Large intestine (tissue), 3 donors: ENCODE results near the gene TCF7. TPM values are rescaled to one million over a fixed set of nuclear protein-coding genes. Genes with fewer than 3 reads are reported as not detected.

Experiments used
- DNase-seq, 2 donors: peaks; one replicate each; pipeline versions ENCODE4 v3.0.0 to v3.0.0-alpha.2; 2013
- H3K27ac ChIP-seq: one replicate; pipeline ENCODE4 v1.5.1; 2013; ENCODE audit warnings: low read length
- H3K27me3 ChIP-seq: 2 replicates; pipeline ENCODE4 v1.6.1; 2013; ENCODE audit warnings: low read length; ENCODE audit not compliant: control insufficient read depth, insufficient read depth
- H3K36me3 ChIP-seq: 2 replicates; pipeline ENCODE4 v1.6.1; 2013; ENCODE audit warnings: low read length; ENCODE audit not compliant: control insufficient read depth, insufficient read depth
- H3K4me1 ChIP-seq: one replicate; pipeline ENCODE4 v1.6.1; 2013; ENCODE audit warnings: low read length; ENCODE audit not compliant: control insufficient read depth, insufficient read depth
- H3K4me3 ChIP-seq: one replicate; pipeline ENCODE4 v1.5.1; 2013; ENCODE audit warnings: low read length
- H3K9me3 ChIP-seq: one replicate; pipeline ENCODE4 v1.6.1; 2013; ENCODE audit warnings: mild to moderate bottlenecking, low read depth, low read length, moderate library complexity; ENCODE audit not compliant: control insufficient read depth
- WGBS: methylation state at CpG from one replicate; pipeline ENCODE4 v1.1.5; 2013; ENCODE audit warnings: low lambda C conversion rate; ENCODE audit not compliant: insufficient coverage; 5-methylcytosine and 5-hydroxymethylcytosine counted together
- polyA plus RNA-seq: library from polyadenylated mRNA; unstranded; fragments of 120-200 nt; gene quantifications from one replicate; pipeline ENCODE4 v1.2.1, GENCODE V29; 2013

Gene TCF7
- polyA plus RNA-seq, 1 donor: 9.7 TPM

- DNase-seq: no peak
- Histone ChIP-seq H3K27ac (no peak overlapping the region), H3K27me3 (no peaks in the 10 kb centered on the region), H3K9me3 (peaks cover 3% of the 10 kb centered on the region), H3K4me1 (peaks cover 46% of the 10 kb centered on the region), H3K4me3 (no peak overlapping the region), H3K36me3 (no peaks in the 10 kb centered on the region)
- no CpG with 5 or more reads among the region's 5 CpGs for WGBS
Observed at GRCh38 chr5:134090522-134090921, 24.0 kb upstream of the TCF7 start.

DNA sequence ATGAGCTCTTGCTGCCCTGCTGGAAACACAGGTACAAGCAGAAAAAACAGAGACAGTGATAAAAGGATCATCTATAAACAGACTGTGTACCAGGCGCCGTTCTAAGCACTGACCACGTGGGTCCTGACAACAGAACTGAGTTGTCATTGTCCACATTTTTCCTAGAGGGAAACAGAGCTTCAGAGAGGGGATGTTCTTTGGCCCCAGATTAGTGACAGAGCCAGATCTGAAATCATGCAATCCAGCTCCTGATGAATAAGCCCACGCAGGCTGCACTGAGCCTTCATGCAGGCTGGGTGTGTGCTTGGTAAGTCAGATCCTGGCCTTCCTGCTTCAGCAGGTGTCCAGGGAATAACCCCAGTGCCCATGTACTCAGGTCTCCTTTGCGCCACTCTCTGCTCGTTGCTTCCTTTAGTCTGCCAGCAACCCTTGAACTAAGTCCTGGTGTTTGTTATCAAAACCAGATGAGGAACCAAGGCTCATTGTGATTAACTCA lies 22.8 kb upstream of the TCF7 start:
- peaks cover 46% of the 10 kb centered on the region for H3K4me1 ChIP-seq
- H3K9me3 ChIP-seq: peaks cover 3% of the 10 kb centered on the region
- H3K4me3 ChIP-seq: no peak overlapping the region
- peak overlapping the region; percentile 9 for H3K27ac ChIP-seq
- no CpG with 5 or more reads among the region's 6 CpGs for WGBS
- DNase-seq: peak in 1 of 2 donors; percentile 65
- H3K27me3 ChIP-seq: no peaks in the 10 kb centered on the region
- no peaks in the 10 kb centered on the region for H3K36me3 ChIP-seq

GRCh38 chr5:134092875-134093274 lies 21.6 kb upstream of the TCF7 start:
- H3K36me3 ChIP-seq: no peaks in the 10 kb centered on the region
- no CpG with 5 or more reads among the region's 1 CpG for WGBS
- peaks cover 46% of the 10 kb centered on the region for H3K4me1 ChIP-seq
- no peaks in the 10 kb centered on the region for H3K27me3 ChIP-seq
- H3K4me3 ChIP-seq: no peak overlapping the region
- H3K9me3 ChIP-seq: peaks cover 3% of the 10 kb centered on the region
- DNase-seq: peak; percentile 80 to 88
- peak overlapping the region; percentile 34 for H3K27ac ChIP-seq

DNA sequence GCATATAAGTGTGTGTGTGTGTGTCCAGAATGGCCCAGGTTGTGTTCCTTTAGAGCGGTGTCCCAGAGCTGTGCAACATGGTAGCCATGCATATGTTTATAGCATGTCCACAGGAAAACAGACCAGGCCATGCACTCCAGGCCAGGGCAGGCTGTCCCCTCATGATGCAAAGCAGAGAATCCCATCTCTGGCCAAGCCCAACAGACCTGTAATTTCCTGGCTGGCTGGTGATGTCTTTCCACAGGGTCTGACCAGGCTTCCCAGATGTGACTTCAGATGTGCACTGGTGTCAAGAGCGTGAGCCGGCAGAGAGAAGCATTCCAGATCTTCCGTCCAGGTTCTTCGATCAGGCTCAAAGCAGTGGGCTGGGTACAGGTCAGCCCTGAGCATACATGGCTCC lies 21.1 kb upstream of the TCF7 start:
- peak overlapping the region; percentile 34 for H3K27ac ChIP-seq

GRCh38 chr5:134095293-134095692 lies 19.2 kb upstream of the TCF7 start:
- Histone ChIP-seq H3K36me3 (no peaks in the 10 kb centered on the region), H3K4me1 (peaks cover 67% of the 10 kb centered on the region), H3K4me3 (no peak overlapping the region), H3K27ac (no peak overlapping the region), H3K27me3 (no peaks in the 10 kb centered on the region), H3K9me3 (peaks cover 3% of the 10 kb centered on the region)
- no peak for DNase-seq
- no CpG with 5 or more reads among the region's 3 CpGs for whole genome bisulfite sequencing

More for the DNA sequence above, 21.1 kb upstream of the TCF7 start:
- H3K36me3 ChIP-seq: no peaks in the 10 kb centered on the region
- DNase-seq: no peak
- no peaks in the 10 kb centered on the region for H3K27me3 ChIP-seq
- H3K4me3 ChIP-seq: no peak overlapping the region
- peaks cover 48% of the 10 kb centered on the region for H3K4me1 ChIP-seq
- H3K9me3 ChIP-seq: peaks cover 3% of the 10 kb centered on the region
- WGBS: no CpG with 5 or more reads among the region's 5 CpGs

GRCh38 chr5:134095887-134096589 lies 18.4 kb upstream of the TCF7 start:
- H3K4me3 ChIP-seq: no peak overlapping the region
- H3K9me3 ChIP-seq: peaks cover 3% of the 10 kb centered on the region
- no peaks in the 10 kb centered on the region for H3K36me3 ChIP-seq
- WGBS: 80% methylated on average over 1 of the region's 15 CpGs
- DNase-seq: no peak
- H3K27ac ChIP-seq: no peak overlapping the region
- no peaks in the 10 kb centered on the region for H3K27me3 ChIP-seq
- peaks cover 68% of the 10 kb centered on the region for H3K4me1 ChIP-seq

DNA sequence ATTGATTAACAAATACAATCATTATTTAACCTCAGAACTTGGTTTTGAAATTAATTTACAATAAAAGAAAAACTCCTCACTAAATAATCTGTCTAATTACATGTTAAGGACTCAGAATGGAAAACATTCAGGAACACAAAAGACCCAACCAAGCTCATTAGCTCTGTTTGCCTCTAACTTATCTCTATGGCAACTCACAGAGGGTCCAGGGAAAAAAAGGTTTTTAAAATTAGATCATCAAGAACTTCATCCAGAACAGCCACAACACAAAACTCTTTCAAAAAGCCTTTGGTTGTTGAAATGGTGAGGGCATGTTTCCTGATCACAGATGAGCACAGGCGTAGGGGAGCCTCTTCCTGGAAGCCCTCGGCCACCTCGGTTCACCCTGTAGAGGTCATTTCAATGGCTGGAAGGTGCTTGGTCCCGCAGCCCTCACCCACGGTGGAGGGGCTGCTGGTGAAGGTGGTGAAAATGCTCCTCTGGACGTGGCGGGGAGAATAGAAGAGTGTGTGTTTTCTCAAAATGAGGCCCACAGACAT lies 17.2 kb upstream of the TCF7 start:
- DNase-seq: no peak
- no CpG with 5 or more reads among the region's 7 CpGs for WGBS
- peaks cover 63% of the 10 kb centered on the region for H3K4me1 ChIP-seq

GRCh38 chr5:134098690-134099089 lies 15.8 kb upstream of the TCF7 start:
- no CpG with 5 or more reads among the region's 5 CpGs for WGBS
- Histone ChIP-seq H3K9me3 (peaks cover 3% of the 10 kb centered on the region), H3K36me3 (no peaks in the 10 kb centered on the region), H3K4me1 (peaks cover 50% of the 10 kb centered on the region), H3K27me3 (no peaks in the 10 kb centered on the region), H3K4me3 (no peak overlapping the region), H3K27ac (peak overlapping the region; percentile 72)
- peak; percentile 81 to 91 for DNase-seq

More for the DNA sequence above, 17.2 kb upstream of the TCF7 start:
- H3K27me3 ChIP-seq: no peaks in the 10 kb centered on the region
- H3K4me3 ChIP-seq: no peak overlapping the region
- no peaks in the 10 kb centered on the region for H3K36me3 ChIP-seq
- H3K9me3 ChIP-seq: peaks cover 3% of the 10 kb centered on the region
- H3K27ac ChIP-seq: no peak overlapping the region

- DNase-seq: peak in 1 of 2 donors; percentile 44
- Histone ChIP-seq H3K4me1 (peaks cover 48% of the 10 kb centered on the region), H3K9me3 (peaks cover 2% of the 10 kb centered on the region), H3K36me3 (no peaks in the 10 kb centered on the region), H3K4me3 (no peak overlapping the region), H3K27me3 (no peaks in the 10 kb centered on the region), H3K27ac (peak overlapping the region; percentile 72)
- WGBS: no CpG with 5 or more reads among the region's 11 CpGs
Observed at GRCh38 chr5:134099288-134099872, 15.1 kb upstream of the TCF7 start.

GRCh38 chr5:134099939-134100282 lies 14.6 kb upstream of the TCF7 start:
- Histone ChIP-seq H3K27me3 (no peaks in the 10 kb centered on the region), H3K27ac (peak overlapping the region; percentile 72), H3K9me3 (no peaks in the 10 kb centered on the region), H3K4me3 (no peak overlapping the region), H3K36me3 (no peaks in the 10 kb centered on the region), H3K4me1 (peaks cover 48% of the 10 kb centered on the region)
- DNase-seq: no peak
- no CpG with 5 or more reads among the region's 2 CpGs for WGBS
